SH-SY5Y (cell line): Measurements from ENCODE around the gene GRM5.

ENCODE experiments used
- GATA2 ChIP-seq: IDR thresholded peaks from 2 replicates; pipeline ENCODE4 v1.6.1; 2011; ENCODE audit warnings: mild to moderate bottlenecking, low read depth, low read length
- GATA3 ChIP-seq: IDR thresholded peaks from 2 replicates; pipeline ENCODE4 v1.6.1; 2011; ENCODE audit warnings: low read depth, mild to moderate bottlenecking, low read length, moderate library complexity

GRCh38 chr11:88603091-88603867 lies 462.5 kb downstream of the GRM5 start:
- TF ChIP-seq GATA2 = no peak
- no peak for TF ChIP-seq GATA3
